GM06990 (cell line): ENCODE measurements around the gene LMBR1.

Experiments used
- DNase-seq: peaks from one replicate; pipeline ENCODE4 v3.0.0-alpha.2; 2011; ENCODE audit not compliant: insufficient read length; ENCODE audit errors: extremely low read depth
- H3K27me3 ChIP-seq: replicated peaks from 2 replicates; pipeline ENCODE4 v1.6.0; 2011; ENCODE audit warnings: low read length; ENCODE audit not compliant: control insufficient read depth, insufficient read depth
- H3K36me3 ChIP-seq: 2 replicates; pipeline ENCODE4 v1.5.1; 2011; ENCODE audit warnings: low read length; ENCODE audit not compliant: control insufficient read depth, insufficient read depth
- H3K4me3 ChIP-seq: replicated peaks from 2 replicates; pipeline ENCODE4 v1.5.1; 2011; ENCODE audit warnings: low read depth, mild to moderate bottlenecking, control low read depth, low read length
- TF ChIP-seq, protein P1 (sequence below): IDR thresholded peaks from 2 replicates; pipeline ENCODE4 v1.5.1; 2011; ENCODE audit warnings: low read length, control low read depth, mild to moderate bottlenecking, inconsistent platforms; ENCODE audit not compliant: insufficient read depth, poor library complexity, severe bottlenecking

LMBR1 gene

DNA sequence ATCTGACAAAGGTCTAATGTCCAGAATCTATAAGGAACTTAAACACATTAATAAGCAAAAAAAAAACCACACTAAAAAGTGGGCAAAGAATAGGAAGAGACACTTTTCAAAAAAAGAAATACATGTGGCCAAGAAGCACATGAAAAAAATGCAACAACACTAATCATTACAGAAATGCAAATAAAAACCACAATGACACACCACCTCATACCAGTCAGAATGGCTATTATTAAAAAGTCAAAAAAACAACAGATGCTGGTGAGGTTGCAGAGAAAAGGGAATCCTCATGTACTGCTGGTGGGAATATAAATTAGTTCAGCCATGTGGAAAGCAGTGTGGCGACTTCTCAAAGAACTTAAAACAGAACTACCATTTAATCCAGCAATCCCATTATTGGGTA is 119.0 kb downstream of the LMBR1 start:
- DNase-seq: no peak
- TF ChIP-seq, protein P1, sequence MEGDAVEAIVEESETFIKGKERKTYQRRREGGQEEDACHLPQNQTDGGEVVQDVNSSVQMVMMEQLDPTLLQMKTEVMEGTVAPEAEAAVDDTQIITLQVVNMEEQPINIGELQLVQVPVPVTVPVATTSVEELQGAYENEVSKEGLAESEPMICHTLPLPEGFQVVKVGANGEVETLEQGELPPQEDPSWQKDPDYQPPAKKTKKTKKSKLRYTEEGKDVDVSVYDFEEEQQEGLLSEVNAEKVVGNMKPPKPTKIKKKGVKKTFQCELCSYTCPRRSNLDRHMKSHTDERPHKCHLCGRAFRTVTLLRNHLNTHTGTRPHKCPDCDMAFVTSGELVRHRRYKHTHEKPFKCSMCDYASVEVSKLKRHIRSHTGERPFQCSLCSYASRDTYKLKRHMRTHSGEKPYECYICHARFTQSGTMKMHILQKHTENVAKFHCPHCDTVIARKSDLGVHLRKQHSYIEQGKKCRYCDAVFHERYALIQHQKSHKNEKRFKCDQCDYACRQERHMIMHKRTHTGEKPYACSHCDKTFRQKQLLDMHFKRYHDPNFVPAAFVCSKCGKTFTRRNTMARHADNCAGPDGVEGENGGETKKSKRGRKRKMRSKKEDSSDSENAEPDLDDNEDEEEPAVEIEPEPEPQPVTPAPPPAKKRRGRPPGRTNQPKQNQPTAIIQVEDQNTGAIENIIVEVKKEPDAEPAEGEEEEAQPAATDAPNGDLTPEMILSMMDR: no peak
- Histone ChIP-seq H3K36me3 (no peaks in the 10 kb centered on the region), H3K4me3 (no peak overlapping the region), H3K27me3 (no peaks in the 10 kb centered on the region)

DNA sequence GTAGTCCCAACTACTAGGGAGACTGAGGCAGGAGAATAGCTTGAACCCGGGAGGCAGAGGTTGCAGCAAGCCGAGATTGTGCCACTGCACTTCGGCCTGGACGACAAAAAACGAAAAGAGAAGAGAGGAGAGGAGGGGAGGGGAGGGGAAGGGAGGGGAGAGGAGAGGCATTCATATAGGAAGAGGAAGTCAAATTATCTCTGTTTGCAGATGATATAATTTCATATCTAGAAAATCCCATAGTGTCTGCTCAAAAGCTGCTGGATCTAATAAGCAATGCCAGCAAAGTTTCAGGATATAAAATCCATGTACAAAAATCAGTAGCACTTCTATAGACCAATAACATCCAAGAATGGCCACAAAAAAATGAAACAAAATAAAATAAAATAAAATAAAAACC is 120.3 kb downstream of the LMBR1 start:
- TF ChIP-seq, protein P1: no peak

DNA sequence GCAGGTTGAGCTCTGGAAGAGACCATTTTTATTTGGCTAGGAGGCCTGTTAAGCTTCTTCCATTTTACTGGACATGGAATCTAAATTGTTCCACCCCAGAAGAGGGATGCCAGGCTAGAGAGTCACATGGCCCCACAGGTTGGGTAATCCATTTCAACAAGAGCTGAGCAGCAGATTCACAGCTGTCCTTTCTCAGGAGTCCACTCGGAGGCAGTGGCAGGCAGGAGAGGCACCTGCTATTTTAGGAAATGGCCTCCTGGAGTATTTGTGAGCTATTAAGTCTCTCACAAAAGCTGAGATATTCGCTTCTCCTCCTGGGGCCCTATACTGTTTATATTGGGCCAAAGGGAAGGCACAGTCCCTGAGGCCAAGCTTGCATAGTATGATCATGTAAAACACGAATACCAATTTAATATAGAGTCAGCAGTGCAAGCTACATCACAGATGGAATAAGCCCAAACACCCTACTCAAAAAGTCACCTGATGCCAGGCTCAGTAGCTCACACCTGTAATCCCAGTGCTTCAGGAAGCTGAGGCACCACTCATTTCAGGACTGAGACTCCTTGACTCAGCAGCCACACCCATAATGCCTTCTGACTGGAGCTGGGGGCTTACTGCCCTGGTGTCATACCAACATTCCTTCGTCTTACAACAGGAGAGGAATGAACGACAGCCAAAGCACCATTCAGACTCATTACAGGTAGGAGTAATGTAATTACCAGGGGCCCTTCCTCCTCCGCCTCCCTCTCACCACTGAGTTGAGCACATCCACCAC is 124.1 kb downstream of the LMBR1 start:
- no peak overlapping the region for H3K4me3 ChIP-seq
- no peak for DNase-seq
- TF ChIP-seq, protein P1: no peak
- peaks cover 2% of the 10 kb centered on the region for H3K36me3 ChIP-seq
- H3K27me3 ChIP-seq: no peaks in the 10 kb centered on the region

More for the DNA sequence above, 120.3 kb downstream of the LMBR1 start:
- Histone ChIP-seq H3K36me3 (no peaks in the 10 kb centered on the region), H3K27me3 (no peaks in the 10 kb centered on the region), H3K4me3 (no peak overlapping the region)
- DNase-seq: no peak

DNA sequence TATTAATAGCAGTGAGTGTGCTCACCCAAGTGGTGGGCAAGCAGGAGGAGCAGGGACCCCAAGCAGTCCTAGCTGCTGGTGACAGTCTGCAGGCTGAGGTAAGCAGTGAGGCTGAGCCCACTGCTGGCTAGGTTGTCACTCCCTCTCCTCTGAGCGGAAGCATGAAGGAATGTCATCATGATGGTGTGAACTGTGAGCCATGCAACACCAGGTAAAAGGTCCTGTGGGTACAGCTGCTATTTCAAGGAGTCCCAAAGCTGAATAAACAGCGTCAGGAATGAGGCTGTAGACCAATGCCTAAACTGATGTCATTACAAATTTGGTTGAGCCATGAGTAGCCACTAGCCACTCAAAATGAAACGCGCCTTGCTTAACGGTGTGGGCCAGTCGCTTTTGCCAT is 126.3 kb downstream of the LMBR1 start:
- TF ChIP-seq, protein P1: no peak
- Histone ChIP-seq H3K27me3 (no peaks in the 10 kb centered on the region), H3K4me3 (no peak overlapping the region), H3K36me3 (peaks cover 2% of the 10 kb centered on the region)
- DNase-seq: no peak

DNA sequence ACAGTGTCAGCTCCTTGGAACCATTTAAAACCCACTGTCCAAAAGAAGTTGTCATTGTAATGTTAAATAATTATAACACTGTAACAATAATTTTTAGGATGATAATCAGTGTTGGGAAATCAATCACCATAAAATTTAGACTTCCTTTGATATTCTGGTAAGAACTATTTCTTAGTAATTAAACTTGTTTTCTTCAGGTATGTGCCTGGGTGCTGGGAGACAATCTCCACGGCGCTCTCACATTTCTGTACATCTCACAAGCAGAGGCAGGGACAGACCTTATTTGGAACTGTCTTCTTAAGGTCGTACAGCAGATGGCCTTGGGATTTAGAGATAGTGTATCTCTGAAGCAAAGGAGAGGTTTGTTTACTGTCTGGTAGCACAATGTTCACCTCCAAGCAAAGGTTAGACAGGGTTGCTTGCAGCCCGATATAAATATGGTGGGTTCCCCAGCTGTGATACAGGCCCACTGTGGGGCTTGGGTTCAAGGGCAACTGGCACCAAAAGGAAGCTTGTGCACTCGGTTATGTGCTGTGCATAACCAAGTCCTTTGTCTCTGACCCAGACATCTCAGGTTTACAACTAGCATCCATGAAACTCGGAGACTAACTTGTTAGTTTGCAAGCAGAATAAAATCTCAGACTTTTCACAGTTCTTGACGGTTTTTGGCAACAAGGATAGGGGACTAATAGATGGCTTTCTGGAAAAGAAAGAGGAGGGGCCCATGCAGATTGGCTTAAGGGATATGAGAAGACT is 126.9 kb downstream of the LMBR1 start:
- Histone ChIP-seq H3K4me3 (no peak overlapping the region), H3K36me3 (peaks cover 2% of the 10 kb centered on the region), H3K27me3 (no peaks in the 10 kb centered on the region)
- DNase-seq: no peak
- TF ChIP-seq, protein P1: no peak
